Measurements from ENCODE around the gene MLLT3. TPM values are rescaled to one million over a fixed set of nuclear protein-coding genes. Genes with fewer than 3 reads are reported as not detected.

Gene MLLT3
- total RNA-seq, 1 experiment from 2014 or later: 7.0 TPM

DNA sequence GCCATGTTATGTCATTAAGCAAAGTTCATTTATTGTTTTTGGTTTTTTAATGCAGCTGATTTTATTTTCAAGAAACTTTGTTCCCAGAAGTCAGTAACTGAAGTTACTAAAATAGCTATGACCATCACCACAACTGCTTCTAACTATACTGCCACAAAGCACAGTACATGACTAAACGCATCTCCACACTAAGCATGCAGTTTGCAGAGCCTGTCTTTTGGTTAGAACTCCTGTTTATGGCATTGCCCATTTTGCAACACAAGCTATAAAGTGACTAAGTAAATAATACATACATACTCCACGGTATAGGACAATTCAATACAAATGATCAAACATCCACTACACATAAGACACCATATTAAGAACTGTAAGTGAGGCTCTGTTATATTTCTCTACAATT, 109.7 kb downstream of the MLLT3 start (continued):
- TF ChIP-seq, protein P1, sequence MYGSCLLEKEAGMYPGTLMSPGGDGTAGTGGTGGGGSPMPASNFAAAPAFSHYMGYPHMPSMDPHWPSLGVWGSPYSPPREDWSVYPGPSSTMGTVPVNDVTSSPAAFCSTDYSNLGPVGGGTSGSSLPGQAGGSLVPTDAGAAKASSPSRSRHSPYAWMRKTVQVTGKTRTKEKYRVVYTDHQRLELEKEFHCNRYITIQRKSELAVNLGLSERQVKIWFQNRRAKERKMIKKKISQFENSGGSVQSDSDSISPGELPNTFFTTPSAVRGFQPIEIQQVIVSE (CRISPR knock-in tag; IDR thresholded peaks at IDR 0.05; ENCODE audit: borderline replicate concordance): no peak
- TF ChIP-seq, protein P2, sequence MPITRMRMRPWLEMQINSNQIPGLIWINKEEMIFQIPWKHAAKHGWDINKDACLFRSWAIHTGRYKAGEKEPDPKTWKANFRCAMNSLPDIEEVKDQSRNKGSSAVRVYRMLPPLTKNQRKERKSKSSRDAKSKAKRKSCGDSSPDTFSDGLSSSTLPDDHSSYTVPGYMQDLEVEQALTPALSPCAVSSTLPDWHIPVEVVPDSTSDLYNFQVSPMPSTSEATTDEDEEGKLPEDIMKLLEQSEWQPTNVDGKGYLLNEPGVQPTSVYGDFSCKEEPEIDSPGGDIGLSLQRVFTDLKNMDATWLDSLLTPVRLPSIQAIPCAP (CRISPR knock-in tag; IDR thresholded peaks at IDR 0.05): no peak
- TF ChIP-seq TEAD1 (CRISPR knock-in tag; IDR thresholded peaks at IDR 0.05) (no peak), ZNF317 (CRISPR knock-in tag; IDR thresholded peaks at IDR 0.05; ENCODE audit: borderline replicate concordance, low read depth) (no peak), ZNF423 (CRISPR knock-in tag; IDR thresholded peaks at IDR 0.05) (no peak), ZBTB21 (CRISPR knock-in tag; IDR thresholded peaks at IDR 0.05; ENCODE audit: borderline replicate concordance) (no peak), ZNF121 (CRISPR knock-in tag; IDR thresholded peaks at IDR 0.05) (no peak), ZNF232 (CRISPR knock-in tag; IDR thresholded peaks at IDR 0.05) (no peak), RORB (CRISPR knock-in tag; IDR thresholded peaks at IDR 0.05) (no peak)
- TF ChIP-seq, protein P3, sequence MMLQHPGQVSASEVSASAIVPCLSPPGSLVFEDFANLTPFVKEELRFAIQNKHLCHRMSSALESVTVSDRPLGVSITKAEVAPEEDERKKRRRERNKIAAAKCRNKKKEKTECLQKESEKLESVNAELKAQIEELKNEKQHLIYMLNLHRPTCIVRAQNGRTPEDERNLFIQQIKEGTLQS (CRISPR knock-in tag; conservative IDR thresholded peaks at IDR 0.05): no peak

DNA sequence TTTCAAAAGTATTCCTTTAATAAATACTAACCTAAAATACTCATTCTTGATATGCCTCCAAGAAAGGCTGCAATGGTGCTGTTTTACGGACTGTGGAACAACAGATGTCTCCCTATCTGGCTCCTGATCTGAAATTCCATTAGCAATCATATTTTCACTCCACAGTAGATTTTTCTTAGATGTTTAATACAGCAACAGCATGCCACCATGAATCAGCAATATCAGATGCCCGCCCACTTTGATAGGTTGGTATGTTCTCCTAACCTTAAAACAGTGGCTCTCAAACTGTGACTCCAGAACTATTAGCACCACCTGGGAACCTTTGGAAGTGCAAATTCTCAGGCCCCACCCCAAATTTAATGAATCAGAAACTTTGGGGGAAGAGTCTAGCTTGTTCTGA, 110.2 kb downstream of the MLLT3 start:
- CTCF ChIA-PET: no interaction called here
- H3K36me3 Mint-ChIP-seq: peaks cover 2% of the 10 kb centered on the region; the same call in 1 of the 2 replicates
- H3K9me3 Mint-ChIP-seq: peaks cover 4% of the 10 kb centered on the region
- no peak overlapping the region for H3K4me3 Mint-ChIP-seq
- POLR2A ChIA-PET: no interaction called here
- no peak for ATAC-seq
- no peaks in the 10 kb centered on the region for H3K27me3 Mint-ChIP-seq (ENCODE audit: low read depth)
- H3K27ac Mint-ChIP-seq: no peak overlapping the region
- DNase-seq (ENCODE audit: low spot score): no peak
- H3K4me1 Mint-ChIP-seq: peaks cover 13% of the 10 kb centered on the region
- TF ChIP-seq JUN (CRISPR knock-in tag; IDR thresholded peaks at IDR 0.05) (no peak), OVOL2 (CRISPR knock-in tag; IDR thresholded peaks at IDR 0.05; ENCODE audit: borderline replicate concordance) (no peak), TEAD4 (CRISPR knock-in tag; IDR thresholded peaks at IDR 0.05) (no peak), NFYB (CRISPR knock-in tag; conservative IDR thresholded peaks at IDR 0.05; ENCODE audit: low read depth) (no peak), EMX1 (CRISPR knock-in tag; IDR thresholded peaks at IDR 0.05) (no peak), CBFB (CRISPR knock-in tag; IDR thresholded peaks at IDR 0.05; ENCODE audit: low read depth) (no peak), ZNF671 (CRISPR knock-in tag; IDR thresholded peaks at IDR 0.05) (no peak), ZNF263 (CRISPR knock-in tag; IDR thresholded peaks at IDR 0.05; ENCODE audit: low read depth) (no peak), CREM (CRISPR knock-in tag; IDR thresholded peaks at IDR 0.05) (no peak), ZNF138 (CRISPR knock-in tag; conservative IDR thresholded peaks at IDR 0.05) (no peak)
- TF ChIP-seq, protein P4, sequence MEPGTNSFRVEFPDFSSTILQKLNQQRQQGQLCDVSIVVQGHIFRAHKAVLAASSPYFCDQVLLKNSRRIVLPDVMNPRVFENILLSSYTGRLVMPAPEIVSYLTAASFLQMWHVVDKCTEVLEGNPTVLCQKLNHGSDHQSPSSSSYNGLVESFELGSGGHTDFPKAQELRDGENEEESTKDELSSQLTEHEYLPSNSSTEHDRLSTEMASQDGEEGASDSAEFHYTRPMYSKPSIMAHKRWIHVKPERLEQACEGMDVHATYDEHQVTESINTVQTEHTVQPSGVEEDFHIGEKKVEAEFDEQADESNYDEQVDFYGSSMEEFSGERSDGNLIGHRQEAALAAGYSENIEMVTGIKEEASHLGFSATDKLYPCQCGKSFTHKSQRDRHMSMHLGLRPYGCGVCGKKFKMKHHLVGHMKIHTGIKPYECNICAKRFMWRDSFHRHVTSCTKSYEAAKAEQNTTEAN (CRISPR knock-in tag; IDR thresholded peaks at IDR 0.05): no peak
- TF ChIP-seq, protein P5, sequence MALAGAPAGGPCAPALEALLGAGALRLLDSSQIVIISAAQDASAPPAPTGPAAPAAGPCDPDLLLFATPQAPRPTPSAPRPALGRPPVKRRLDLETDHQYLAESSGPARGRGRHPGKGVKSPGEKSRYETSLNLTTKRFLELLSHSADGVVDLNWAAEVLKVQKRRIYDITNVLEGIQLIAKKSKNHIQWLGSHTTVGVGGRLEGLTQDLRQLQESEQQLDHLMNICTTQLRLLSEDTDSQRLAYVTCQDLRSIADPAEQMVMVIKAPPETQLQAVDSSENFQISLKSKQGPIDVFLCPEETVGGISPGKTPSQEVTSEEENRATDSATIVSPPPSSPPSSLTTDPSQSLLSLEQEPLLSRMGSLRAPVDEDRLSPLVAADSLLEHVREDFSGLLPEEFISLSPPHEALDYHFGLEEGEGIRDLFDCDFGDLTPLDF (CRISPR knock-in tag; IDR thresholded peaks at IDR 0.05): no peak
- TF ChIP-seq, protein P2 (CRISPR knock-in tag; IDR thresholded peaks at IDR 0.05): no peak
- TF ChIP-seq, protein P6, sequence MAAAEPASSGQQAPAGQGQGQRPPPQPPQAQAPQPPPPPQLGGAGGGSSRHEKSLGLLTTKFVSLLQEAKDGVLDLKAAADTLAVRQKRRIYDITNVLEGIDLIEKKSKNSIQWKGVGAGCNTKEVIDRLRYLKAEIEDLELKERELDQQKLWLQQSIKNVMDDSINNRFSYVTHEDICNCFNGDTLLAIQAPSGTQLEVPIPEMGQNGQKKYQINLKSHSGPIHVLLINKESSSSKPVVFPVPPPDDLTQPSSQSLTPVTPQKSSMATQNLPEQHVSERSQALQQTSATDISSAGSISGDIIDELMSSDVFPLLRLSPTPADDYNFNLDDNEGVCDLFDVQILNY (CRISPR knock-in tag; IDR thresholded peaks at IDR 0.05): no peak
- TF ChIP-seq, protein P7, sequence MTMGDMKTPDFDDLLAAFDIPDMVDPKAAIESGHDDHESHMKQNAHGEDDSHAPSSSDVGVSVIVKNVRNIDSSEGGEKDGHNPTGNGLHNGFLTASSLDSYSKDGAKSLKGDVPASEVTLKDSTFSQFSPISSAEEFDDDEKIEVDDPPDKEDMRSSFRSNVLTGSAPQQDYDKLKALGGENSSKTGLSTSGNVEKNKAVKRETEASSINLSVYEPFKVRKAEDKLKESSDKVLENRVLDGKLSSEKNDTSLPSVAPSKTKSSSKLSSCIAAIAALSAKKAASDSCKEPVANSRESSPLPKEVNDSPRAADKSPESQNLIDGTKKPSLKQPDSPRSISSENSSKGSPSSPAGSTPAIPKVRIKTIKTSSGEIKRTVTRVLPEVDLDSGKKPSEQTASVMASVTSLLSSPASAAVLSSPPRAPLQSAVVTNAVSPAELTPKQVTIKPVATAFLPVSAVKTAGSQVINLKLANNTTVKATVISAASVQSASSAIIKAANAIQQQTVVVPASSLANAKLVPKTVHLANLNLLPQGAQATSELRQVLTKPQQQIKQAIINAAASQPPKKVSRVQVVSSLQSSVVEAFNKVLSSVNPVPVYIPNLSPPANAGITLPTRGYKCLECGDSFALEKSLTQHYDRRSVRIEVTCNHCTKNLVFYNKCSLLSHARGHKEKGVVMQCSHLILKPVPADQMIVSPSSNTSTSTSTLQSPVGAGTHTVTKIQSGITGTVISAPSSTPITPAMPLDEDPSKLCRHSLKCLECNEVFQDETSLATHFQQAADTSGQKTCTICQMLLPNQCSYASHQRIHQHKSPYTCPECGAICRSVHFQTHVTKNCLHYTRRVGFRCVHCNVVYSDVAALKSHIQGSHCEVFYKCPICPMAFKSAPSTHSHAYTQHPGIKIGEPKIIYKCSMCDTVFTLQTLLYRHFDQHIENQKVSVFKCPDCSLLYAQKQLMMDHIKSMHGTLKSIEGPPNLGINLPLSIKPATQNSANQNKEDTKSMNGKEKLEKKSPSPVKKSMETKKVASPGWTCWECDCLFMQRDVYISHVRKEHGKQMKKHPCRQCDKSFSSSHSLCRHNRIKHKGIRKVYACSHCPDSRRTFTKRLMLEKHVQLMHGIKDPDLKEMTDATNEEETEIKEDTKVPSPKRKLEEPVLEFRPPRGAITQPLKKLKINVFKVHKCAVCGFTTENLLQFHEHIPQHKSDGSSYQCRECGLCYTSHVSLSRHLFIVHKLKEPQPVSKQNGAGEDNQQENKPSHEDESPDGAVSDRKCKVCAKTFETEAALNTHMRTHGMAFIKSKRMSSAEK (CRISPR knock-in tag; IDR thresholded peaks at IDR 0.05; ENCODE audit: borderline replicate concordance): no peak
- TF ChIP-seq, protein P8, sequence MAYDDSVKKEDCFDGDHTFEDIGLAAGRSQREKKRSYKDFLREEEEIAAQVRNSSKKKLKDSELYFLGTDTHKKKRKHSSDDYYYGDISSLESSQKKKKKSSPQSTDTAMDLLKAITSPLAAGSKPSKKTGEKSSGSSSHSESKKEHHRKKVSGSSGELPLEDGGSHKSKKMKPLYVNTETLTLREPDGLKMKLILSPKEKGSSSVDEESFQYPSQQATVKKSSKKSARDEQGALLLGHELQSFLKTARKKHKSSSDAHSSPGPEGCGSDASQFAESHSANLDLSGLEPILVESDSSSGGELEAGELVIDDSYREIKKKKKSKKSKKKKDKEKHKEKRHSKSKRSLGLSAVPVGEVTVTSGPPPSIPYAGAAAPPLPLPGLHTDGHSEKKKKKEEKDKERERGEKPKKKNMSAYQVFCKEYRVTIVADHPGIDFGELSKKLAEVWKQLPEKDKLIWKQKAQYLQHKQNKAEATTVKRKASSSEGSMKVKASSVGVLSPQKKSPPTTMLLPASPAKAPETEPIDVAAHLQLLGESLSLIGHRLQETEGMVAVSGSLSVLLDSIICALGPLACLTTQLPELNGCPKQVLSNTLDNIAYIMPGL (CRISPR knock-in tag; IDR thresholded peaks at IDR 0.05): no peak
- TF ChIP-seq, protein P9, sequence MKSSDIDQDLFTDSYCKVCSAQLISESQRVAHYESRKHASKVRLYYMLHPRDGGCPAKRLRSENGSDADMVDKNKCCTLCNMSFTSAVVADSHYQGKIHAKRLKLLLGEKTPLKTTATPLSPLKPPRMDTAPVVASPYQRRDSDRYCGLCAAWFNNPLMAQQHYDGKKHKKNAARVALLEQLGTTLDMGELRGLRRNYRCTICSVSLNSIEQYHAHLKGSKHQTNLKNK (CRISPR knock-in tag; IDR thresholded peaks at IDR 0.05): no peak
